H1 (cell line): Measurements from ENCODE around the gene BLCAP. TPM values are rescaled to one million over a fixed set of nuclear protein-coding genes. Genes with fewer than 3 reads are reported as not detected.

Experiments used
- CTCF ChIA-PET: fragments of 300-600 bp; sonication (Branson Sonifier 250); formaldehyde crosslinking; loops from one replicate; lab custom pipeline; 2021; ENCODE audit not compliant: partially characterized antibody; lab: Charles Lee
- POLR2A ChIA-PET: fragments of 300-600 bp; sonication (Branson Sonifier 250); formaldehyde crosslinking; loops from one replicate; lab custom pipeline; 2021; ENCODE audit warnings: inconsistent platforms; ENCODE audit not compliant: partially characterized antibody; lab: Charles Lee
- DNase-seq, 2 experiments: peaks; one replicate each; pipeline versions ENCODE4 v3.0.0 to v3.0.0-alpha.2; 2010 to 2022; ENCODE audit warnings: low spot score in 2 of 2, low read depth in 1 of 2, mixed read lengths in 1 of 2
- FAIRE-seq: peaks from 2 replicates; lab custom pipeline; 2011; peaks lifted over from hg19 to GRCh38; lab: Jason Lieb, UNC
- H2AFZ ChIP-seq: 2 replicates; pipeline ENCODE4 v1.8.1; 2012; ENCODE audit warnings: low read length, inconsistent platforms
- H2AK5ac ChIP-seq: 2 replicates; pipeline ENCODE4 v1.6.1; 2013; ENCODE audit warnings: low read depth, low read length
- H2BK120ac ChIP-seq: replicated peaks from 2 replicates; pipeline ENCODE3; 2013; ENCODE audit warnings: low read depth, low read length, inconsistent platforms
- H2BK12ac ChIP-seq: 2 replicates; pipeline ENCODE4 v1.6.1; 2013; ENCODE audit warnings: low read depth, low read length
- H2BK15ac ChIP-seq: 2 replicates; pipeline ENCODE4 v1.6.1; 2013; ENCODE audit warnings: low read length
- H2BK20ac ChIP-seq: 2 replicates; pipeline ENCODE4 v1.6.1; 2013; ENCODE audit warnings: low read length
- H2BK5ac ChIP-seq: 2 replicates; pipeline ENCODE4 v1.6.1; 2013; ENCODE audit warnings: low read depth, low read length
- H3K14ac ChIP-seq: 2 replicates; pipeline ENCODE4 v1.6.1; 2013; ENCODE audit warnings: inconsistent platforms; ENCODE audit not compliant: insufficient read length
- H3K18ac ChIP-seq: 2 replicates; pipeline ENCODE4 v1.6.1; 2013; ENCODE audit warnings: low read length; ENCODE audit errors: extremely low read depth
- H3K23ac ChIP-seq: 2 replicates; pipeline ENCODE4 v1.6.1; 2013; ENCODE audit warnings: inconsistent platforms; ENCODE audit not compliant: insufficient read length
- H3K23me2 ChIP-seq: 2 replicates; pipeline ENCODE4 v1.6.1; 2013; ENCODE audit warnings: low read depth, low read length
- H3K27ac ChIP-seq: 2 replicates; pipeline ENCODE4 v1.6.1; 2011; ENCODE audit warnings: low read depth, low read length, inconsistent platforms
- H3K27me3 ChIP-seq, 4 experiments: replicated peaks in 1 of 4; 1 replicate in 1 of 4; 2 replicates in 3 of 4; pipeline versions ENCODE4 v1.6.1 to v1.8.1; 2011 to 2013; ENCODE audit warnings: low read length in 3 of 4, mild to moderate bottlenecking in 3 of 4, inconsistent platforms in 2 of 4, mixed read lengths in 2 of 4, moderate library complexity in 1 of 4; ENCODE audit not compliant: control insufficient read depth in 3 of 4, insufficient read depth in 3 of 4; ENCODE audit errors: extremely low read depth in 1 of 4
- H3K36me3 ChIP-seq, 4 experiments: 2 replicates each; pipeline versions ENCODE4 v1.6.1 to v1.8.1; 2011 to 2013; ENCODE audit warnings: mild to moderate bottlenecking in 4 of 4, low read length in 3 of 4, moderate library complexity in 2 of 4, control low read depth in 1 of 4, inconsistent platforms in 1 of 4; ENCODE audit not compliant: insufficient read depth in 4 of 4, control insufficient read depth in 2 of 4
- H3K4ac ChIP-seq: replicated peaks from 2 replicates; pipeline ENCODE3; 2013; ENCODE audit warnings: low read length, low read depth, mixed read lengths, inconsistent platforms; ENCODE audit not compliant: insufficient read length
- H3K4me1 ChIP-seq, 4 experiments: replicated peaks in 1 of 4; 1 replicate in 1 of 4; 2 replicates in 3 of 4; pipeline versions ENCODE4 v1.6.1 to v1.8.1; 2011 to 2013; ENCODE audit warnings: low read length in 3 of 4, inconsistent platforms in 2 of 4, mixed read lengths in 1 of 4; ENCODE audit not compliant: insufficient read depth in 4 of 4, control insufficient read depth in 3 of 4
- H3K4me2 ChIP-seq, 2 experiments: 2 replicates each; pipeline versions ENCODE4 v1.6.1 to v1.8.1; 2011 to 2013; ENCODE audit warnings: low read depth in 2 of 2, low read length in 2 of 2, control low read depth in 1 of 2, inconsistent platforms in 1 of 2, mild to moderate bottlenecking in 1 of 2; ENCODE audit not compliant: insufficient read depth in 1 of 2
- H3K4me3 ChIP-seq, 4 experiments: fragments of 200-600, 300-600 bp in 1 of 4; sonication (generic), shearing (Covaris generic), sonication (Bioruptor Twin) in 1 of 4; 2 replicates each; pipeline versions ENCODE4 v1.5.1 to v1.8.1; 2011 to 2016; ENCODE audit warnings: low read length in 4 of 4, low read depth in 3 of 4, control low read depth in 2 of 4, inconsistent platforms in 2 of 4, mild to moderate bottlenecking in 2 of 4, mixed read lengths in 1 of 4, moderate library complexity in 1 of 4; ENCODE audit not compliant: insufficient read depth in 2 of 4; ENCODE audit errors: extremely low read depth in 1 of 4
- H3K56ac ChIP-seq: replicated peaks from 2 replicates; pipeline ENCODE3; 2013; ENCODE audit warnings: low read depth, mild to moderate bottlenecking, mixed read lengths, low read length, inconsistent platforms; ENCODE audit not compliant: insufficient read length
- H3K79me1 ChIP-seq: 2 replicates; pipeline ENCODE4 v1.6.1; 2013; ENCODE audit warnings: low read depth, low read length, control low read depth
- H3K79me2 ChIP-seq, 2 experiments: 2 replicates each; pipeline versions ENCODE4 v1.6.1 to v1.8.1; 2012 to 2013; ENCODE audit warnings: low read length in 2 of 2, mild to moderate bottlenecking in 2 of 2, inconsistent platforms in 1 of 2; ENCODE audit not compliant: insufficient read depth in 2 of 2, control insufficient read depth in 1 of 2
- H3K9ac ChIP-seq, 4 experiments: replicated peaks in 1 of 4; 1 replicate in 1 of 4; 2 replicates in 3 of 4; pipeline versions ENCODE4 v1.6.1 to v1.8.1; 2011 to 2013; ENCODE audit warnings: low read depth in 3 of 4, low read length in 3 of 4, control low read depth in 2 of 4, mild to moderate bottlenecking in 2 of 4, moderate library complexity in 2 of 4, inconsistent platforms in 1 of 4; ENCODE audit errors: extremely low read depth in 1 of 4
- H3K9me3 ChIP-seq, 2 experiments: 2 replicates each; pipeline versions ENCODE4 v1.6.1 to v1.8.1; 2012 to 2013; ENCODE audit warnings: mild to moderate bottlenecking in 2 of 2, moderate library complexity in 2 of 2, control low read depth in 1 of 2, inconsistent platforms in 1 of 2, low read depth in 1 of 2, low read length in 1 of 2, mixed read lengths in 1 of 2; ENCODE audit not compliant: insufficient read depth in 2 of 2
- H4K20me1 ChIP-seq, 2 experiments: replicated peaks in 1 of 2; 2 replicates each; pipeline versions ENCODE3 to v1.8.1; 2011 to 2013; ENCODE audit warnings: inconsistent platforms in 2 of 2, low read length in 2 of 2, mild to moderate bottlenecking in 1 of 2; ENCODE audit not compliant: insufficient read depth in 2 of 2, control insufficient read depth in 1 of 2
- H4K5ac ChIP-seq: 2 replicates; pipeline ENCODE4 v1.6.1; 2013; ENCODE audit warnings: low read length, low read depth, mixed read lengths, inconsistent platforms; ENCODE audit not compliant: insufficient read length
- H4K8ac ChIP-seq: 2 replicates; pipeline ENCODE4 v1.8.0; 2013; ENCODE audit warnings: mild to moderate bottlenecking, moderate library complexity, low read length, inconsistent platforms; ENCODE audit not compliant: insufficient read depth; ENCODE audit errors: extremely low read depth
- H4K91ac ChIP-seq: replicated peaks from 2 replicates; pipeline ENCODE3; 2013; ENCODE audit warnings: low read length, mixed read lengths, inconsistent platforms; ENCODE audit not compliant: insufficient read length
- CHD1 ChIP-seq: IDR thresholded peaks from 2 replicates; pipeline ENCODE4 v1.6.1; 2012; ENCODE audit warnings: low read depth, low read length, improper control_type of control experiment
- CHD2 ChIP-seq: IDR thresholded peaks from 2 replicates; pipeline ENCODE4 v1.6.1; 2012; ENCODE audit warnings: low read length, improper control_type of control experiment
- CREB1 ChIP-seq: IDR thresholded peaks from 2 replicates; pipeline ENCODE4 v1.6.1; 2012; ENCODE audit warnings: inconsistent platforms
- E2F6 ChIP-seq: IDR thresholded peaks from 2 replicates; pipeline ENCODE4 v1.6.1; 2012; ENCODE audit warnings: inconsistent platforms
- EGR1 ChIP-seq: IDR thresholded peaks from 2 replicates; pipeline ENCODE4 v1.6.1; 2011; ENCODE audit warnings: low read depth, low read length, borderline replicate concordance
- GABPA ChIP-seq: IDR thresholded peaks from 2 replicates; pipeline ENCODE4 v1.6.1; 2011; ENCODE audit warnings: mild to moderate bottlenecking, low read length, moderate library complexity, borderline replicate concordance; ENCODE audit not compliant: insufficient read depth
- KDM5A ChIP-seq: fragments of 200-600 bp; IDR thresholded peaks from 2 replicates; pipeline ENCODE4 v1.7.1; 2012; ENCODE audit warnings: mild to moderate bottlenecking, low read length, inconsistent platforms, mixed read lengths
- POLR2AphosphoS5 ChIP-seq: IDR thresholded peaks from 2 replicates; pipeline ENCODE4 v1.6.1; 2011; ENCODE audit warnings: low read depth, low read length
- SAP30 ChIP-seq: fragments of 300-600 bp; sonication (generic); IDR thresholded peaks from 2 replicates; pipeline ENCODE4 v1.7.1; 2012; ENCODE audit warnings: low read length, moderate library complexity, mild to moderate bottlenecking, inconsistent platforms; ENCODE audit not compliant: insufficient read depth, insufficient replicate concordance
- TBP ChIP-seq: IDR thresholded peaks from 2 replicates; pipeline ENCODE4 v1.6.1; 2011; ENCODE audit warnings: low read depth, low read length, improper control_type of control experiment
- TCF12 ChIP-seq: IDR thresholded peaks from 2 replicates; pipeline ENCODE4 v1.6.1; 2011; ENCODE audit warnings: low read depth, mild to moderate bottlenecking, low read length
- ZNF274 ChIP-seq: IDR thresholded peaks from 2 replicates; pipeline ENCODE4 v1.7.0; 2012; ENCODE audit warnings: low read length, borderline replicate concordance; ENCODE audit errors: extremely low read depth
- WGBS, 2 experiments: shearing (Covaris generic) in 1 of 2; methylation state at CpG; one replicate each; pipeline versions ENCODE4 v1.1.6 to v1.1.7; 2013 to 2015; ENCODE audit warnings: low lambda C conversion rate in 2 of 2, mixed read lengths in 2 of 2, inconsistent platforms in 1 of 2, low coverage in 1 of 2, missing lambda C conversion rate in 1 of 2; ENCODE audit not compliant: insufficient replicate concordance in 2 of 2, insufficient coverage in 1 of 2, insufficient read length in 1 of 2; ENCODE audit errors: extremely low coverage in 1 of 2, missing lambda C conversion rate in 1 of 2; 5-methylcytosine and 5-hydroxymethylcytosine counted together
- polyA plus RNA-seq, 7 experiments: library from polyadenylated mRNA; depleted of rRNA in 3 of 7; stranded (reverse) in 5 of 7; unstranded in 2 of 7; fragments of >200 nt in 5 of 7; fragments of 200-250 nt in 2 of 7; gene quantifications; 1 replicate in 5 of 7; 2 replicates in 1 of 7; 4 replicates in 1 of 7; pipeline versions ENCODE4 v1.2.1 to v1.2.3, GENCODE V29; 2011 to 2013; ENCODE audit warnings: missing spikeins in 2 of 7, mixed read lengths in 2 of 7
- total RNA-seq: library from RNA; stranded (reverse); fragmentation: NEBNext Ultra II Directional; extraction: Animal tissue kit (Norgen Biotek cat#: 25700); gene quantifications from 2 replicates; pipeline ENCODE4 v1.2.1, GENCODE V29; 2021
- TF ChIP-seq, protein P1 (sequence below): IDR thresholded peaks from 2 replicates; pipeline ENCODE4 v1.6.1; 2012; ENCODE audit warnings: low read length, inconsistent platforms

BLCAP gene
- total and polyA plus RNA-seq, 2 of the 8 experiments (the other 6 are each of a cell fraction or from before 2014, with no cell fraction given) = 60.3 to 72.2 TPM

DNA sequence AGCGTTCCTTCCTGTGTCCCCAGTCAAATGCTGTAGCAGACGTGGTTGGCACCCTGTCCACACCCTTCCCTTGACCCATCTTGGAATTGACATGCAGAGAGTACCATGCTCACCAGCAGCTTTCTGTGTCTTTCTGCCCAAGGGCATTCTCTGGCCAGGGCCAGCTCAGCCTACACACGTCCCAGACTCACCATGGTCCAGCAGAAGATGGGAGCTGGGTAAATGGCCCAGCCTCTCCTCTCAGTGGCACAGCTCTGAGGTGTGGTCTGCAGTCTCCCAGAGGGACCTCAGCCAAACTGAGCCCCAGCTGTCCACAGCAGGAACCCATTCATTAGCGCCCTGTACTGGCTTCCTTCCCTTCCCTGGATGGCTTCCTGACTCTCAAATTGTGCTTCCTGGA lies 31.1 kb upstream of the BLCAP start:
- FAIRE-seq (no peak), DNase-seq (no peak)
- Histone ChIP-seq H3K4me3 (no peak overlapping the region), H3K4me2 (no peak overlapping the region), H2BK15ac (no peak overlapping the region), H2BK12ac (no peak overlapping the region), H3K4ac (no peak overlapping the region), H4K91ac (no peak overlapping the region), H3K9ac (no peak overlapping the region), H3K56ac (no peak overlapping the region), H3K27ac (no peak overlapping the region), H2BK120ac (no peak overlapping the region), H4K8ac (no peak overlapping the region), H3K9me3 (no peaks in the 10 kb centered on the region), H2AK5ac (no peak overlapping the region), H2AFZ (no peak overlapping the region), H4K5ac (no peak overlapping the region), H4K20me1 (no peaks in the 10 kb centered on the region), H3K18ac (no peak overlapping the region), H3K23ac (no peak overlapping the region), H3K4me1 (no peaks in the 10 kb centered on the region; a peak in 1 of 7 replicates), H3K14ac (no peak overlapping the region), H2BK20ac (no peak overlapping the region), H3K36me3 (no peaks in the 10 kb centered on the region), H3K23me2 (no peaks in the 10 kb centered on the region; the same call in 1 of the 2 replicates), H3K27me3 (peaks cover 0 to 3% (median 1%) of the 10 kb centered on the region in 4 experiments; a peak in 2 of 7 replicates), H3K79me2 (no peaks in the 10 kb centered on the region), H2BK5ac (no peak overlapping the region), H3K79me1 (no peaks in the 10 kb centered on the region)
- 90% methylated on average over 4 of the region's 4 CpGs; no CpG with 5 or more reads in 1 of the 2 experiments for WGBS, 2 experiments
- CTCF ChIA-PET = no interaction called here
- POLR2A ChIA-PET = no interaction called here
- TF ChIP-seq POLR2AphosphoS5 (no peak), TCF12 (no peak), CHD1 (no peak), ZNF274 (no peak), CREB1 (no peak), SAP30 (no peak), EGR1 (no peak), TBP (no peak), CHD2 (no peak), GABPA (no peak), E2F6 (no peak), KDM5A (no peak)
- TF ChIP-seq, protein P1, sequence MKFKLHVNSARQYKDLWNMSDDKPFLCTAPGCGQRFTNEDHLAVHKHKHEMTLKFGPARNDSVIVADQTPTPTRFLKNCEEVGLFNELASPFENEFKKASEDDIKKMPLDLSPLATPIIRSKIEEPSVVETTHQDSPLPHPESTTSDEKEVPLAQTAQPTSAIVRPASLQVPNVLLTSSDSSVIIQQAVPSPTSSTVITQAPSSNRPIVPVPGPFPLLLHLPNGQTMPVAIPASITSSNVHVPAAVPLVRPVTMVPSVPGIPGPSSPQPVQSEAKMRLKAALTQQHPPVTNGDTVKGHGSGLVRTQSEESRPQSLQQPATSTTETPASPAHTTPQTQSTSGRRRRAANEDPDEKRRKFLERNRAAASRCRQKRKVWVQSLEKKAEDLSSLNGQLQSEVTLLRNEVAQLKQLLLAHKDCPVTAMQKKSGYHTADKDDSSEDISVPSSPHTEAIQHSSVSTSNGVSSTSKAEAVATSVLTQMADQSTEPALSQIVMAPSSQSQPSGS = no peak
